ENCODE measurements around the gene OR7D2. TPM values are rescaled to one million over a fixed set of nuclear protein-coding genes. Genes with fewer than 3 reads are reported as not detected.

Gene OR7D2
- total RNA-seq (2022; extraction: Qiagen RNA extraction; ENCODE audit: low read depth): not detected in 5 replicates

DNA sequence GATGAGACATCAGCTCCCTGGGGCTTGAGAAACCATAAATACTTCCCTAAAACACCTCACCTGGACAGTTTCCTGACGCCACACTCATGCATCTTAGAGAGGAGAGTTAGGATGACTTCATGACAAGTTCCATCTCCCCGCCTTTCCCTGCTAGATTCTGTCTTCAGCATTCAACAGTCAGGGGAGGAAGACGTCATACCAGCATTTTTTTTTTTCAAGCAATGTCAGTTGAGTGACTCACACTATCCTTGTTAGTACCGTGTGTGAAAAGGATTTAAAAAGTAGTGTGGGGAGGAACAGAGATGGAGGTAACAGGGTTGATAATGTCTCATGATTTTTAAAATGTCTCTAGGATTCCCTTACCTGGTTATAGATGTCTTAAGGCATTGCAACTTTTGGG lies at the start of gene OR7D2:
OR7D2 (plus strand) TSS at position 79 of the 400 bp plus-strand sequence. CDS start 6,803 bp downstream, outside the sequence.

DNA sequence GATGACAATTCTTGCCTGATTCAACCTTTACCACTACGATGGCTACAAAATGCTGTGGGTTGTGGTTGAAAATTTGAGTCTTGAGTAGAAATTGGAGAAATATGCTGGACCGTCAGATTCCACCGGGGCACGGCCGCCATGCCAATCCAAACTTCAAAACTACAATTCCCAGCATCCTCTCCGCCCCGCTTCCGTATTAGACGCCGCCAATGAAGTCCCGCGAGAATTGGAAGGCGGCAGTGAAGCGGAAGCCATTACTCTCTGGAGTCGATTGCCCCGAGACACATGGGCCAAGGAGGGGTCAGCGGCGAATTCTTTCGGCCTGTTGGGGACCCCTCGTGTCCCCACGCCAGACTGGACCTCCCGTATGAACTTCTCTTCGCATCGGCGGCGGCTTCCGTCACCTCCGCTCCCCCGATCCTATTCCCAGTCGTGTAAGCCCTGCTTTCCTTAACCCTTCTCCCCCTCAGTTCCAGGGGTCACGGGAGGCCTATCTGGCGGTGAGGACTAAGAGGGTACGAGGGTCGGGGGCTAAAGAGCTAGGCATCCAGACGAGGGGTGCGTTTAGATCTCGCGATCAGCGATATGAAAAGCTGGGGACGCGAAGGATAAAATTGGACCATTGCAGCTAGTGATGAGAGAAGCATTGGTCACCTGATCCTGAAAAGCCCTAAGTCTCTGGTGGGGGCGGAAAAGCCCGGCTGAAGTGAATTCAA lies 38.5 kb upstream of the OR7D2 start, which contains the start of gene ZNF317:
ZNF317 (plus strand) TSS at position 239 of the 716 bp plus-strand sequence. CDS start 15,620 bp downstream, outside the sequence.

DNA sequence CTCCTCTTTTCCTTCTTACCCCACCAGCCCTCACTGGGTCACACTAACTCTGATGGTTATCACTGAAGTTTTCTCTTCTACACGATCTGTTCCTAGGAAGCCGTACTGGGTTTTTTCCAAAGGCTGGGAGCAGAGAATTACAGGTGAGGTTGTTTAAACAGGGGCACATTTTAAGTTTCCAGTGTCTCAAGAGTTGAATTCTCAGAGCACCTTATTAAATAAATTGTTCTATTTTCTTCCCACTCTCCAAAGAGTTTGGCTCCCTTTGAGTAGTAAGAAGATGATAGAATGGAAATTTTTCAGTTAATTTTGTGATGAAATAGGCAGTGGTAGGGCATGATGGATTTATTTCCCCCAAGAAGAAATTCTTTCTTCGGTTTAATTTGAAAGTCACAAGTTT lies 40.7 kb downstream of the OR7D2 start, which contains the start of gene OR7D4:
OR7D4 (minus strand) TSS at position 101 of the 400 bp plus-strand sequence. CDS start 4,752 bp downstream, outside the sequence.

Other genes with a start within 250 kb of the OR7D2 start
- gene MUC16, start 168.6 kb upstream of the OR7D2 start, total RNA-seq (2022; extraction: Qiagen RNA extraction; ENCODE audit: low read depth): 0.02 to 0.06 TPM (median 0.03 TPM) in 4 of 5 replicates, not detected in the other
- gene OR1M1, start 91.9 kb upstream of the OR7D2 start, total RNA-seq (2022; extraction: Qiagen RNA extraction; ENCODE audit: low read depth): not detected in 5 replicates
- gene OR7G2, start 71.5 kb upstream of the OR7D2 start, total RNA-seq (2022; extraction: Qiagen RNA extraction; ENCODE audit: low read depth): not detected in 5 replicates
- gene OR7G1, start 63.2 kb upstream of the OR7D2 start, total RNA-seq (2022; extraction: Qiagen RNA extraction; ENCODE audit: low read depth): not detected in 5 replicates
- gene OR7G3, start 52.0 kb upstream of the OR7D2 start, total RNA-seq (2022; extraction: Qiagen RNA extraction; ENCODE audit: low read depth): not detected in 5 replicates
- 17.9 to 20.8 TPM (median 18.8 TPM) in 5 replicates for gene ZNF317, start 38.6 kb upstream of the OR7D2 start, total RNA-seq (2022; extraction: Qiagen RNA extraction; ENCODE audit: low read depth)
- gene OR7D4, start 40.6 kb downstream of the OR7D2 start, total RNA-seq (2022; extraction: Qiagen RNA extraction; ENCODE audit: low read depth): not detected in 5 replicates
- gene OR7E24, start 72.0 kb downstream of the OR7D2 start, total RNA-seq (2022; extraction: Qiagen RNA extraction; ENCODE audit: low read depth): not detected in 5 replicates
- gene ZNF699, start 130.9 kb downstream of the OR7D2 start, total RNA-seq (2022; extraction: Qiagen RNA extraction; ENCODE audit: low read depth): 0.63 to 1.7 TPM (median 0.87 TPM) in 5 replicates
- 3.5 to 6.0 TPM (median 4.9 TPM) in 5 replicates for gene ZNF559, start 145.2 kb downstream of the OR7D2 start, total RNA-seq (2022; extraction: Qiagen RNA extraction; ENCODE audit: low read depth)
- gene ZNF177, start 184.0 kb downstream of the OR7D2 start, total RNA-seq (2022; extraction: Qiagen RNA extraction; ENCODE audit: low read depth): 0.38 to 0.66 TPM (median 0.54 TPM) in 5 replicates

Measured in A549 treated with RU486 at 1 μM for 4 hours (cell line).